GM23338 (cell line): Measurements from ENCODE around the gene GSC2. TPM values are rescaled to one million over a fixed set of nuclear protein-coding genes. Genes with fewer than 3 reads are reported as not detected.

ENCODE experiments used
- ATAC-seq: fragments of 200-7000 bp; cut with Tn5 transposase; 3 replicates; pipeline ENCODE4 v1.9.1; 2020
- DNase-seq: peaks from one replicate; pipeline ENCODE4 v3.0.0-alpha.2; 2015; ENCODE audit warnings: low spot score
- H2AFZ ChIP-seq: fragments of 200-600 bp; sonication (generic); 2 replicates; pipeline ENCODE4 v1.8.0; 2016; ENCODE audit warnings: antibody characterized with exemption, mild to moderate bottlenecking, moderate library complexity
- H3F3A ChIP-seq: fragments of 200-600 bp; sonication (generic); replicated peaks from 2 replicates; pipeline ENCODE4 v1.8.0; 2017; ENCODE audit warnings: antibody characterized with exemption, mixed run types, low read depth
- H3K27ac ChIP-seq: fragments of 200-600 bp; sonication (generic); 2 replicates; pipeline ENCODE4 v1.6.1; 2016; ENCODE audit warnings: low read depth
- H3K27me3 ChIP-seq: fragments of 200-600 bp; sonication (generic); 2 replicates; pipeline ENCODE4 v1.8.0; 2016; ENCODE audit warnings: mild to moderate bottlenecking, mixed run types, moderate library complexity; ENCODE audit not compliant: insufficient read depth
- H3K36me3 ChIP-seq: fragments of 200-600 bp; sonication (generic); 2 replicates; pipeline ENCODE4 v1.8.0; 2016; ENCODE audit warnings: mild to moderate bottlenecking; ENCODE audit not compliant: insufficient read depth
- H3K4me1 ChIP-seq: fragments of 200-600 bp; sonication (generic); 2 replicates; pipeline ENCODE4 v1.8.0; 2016; ENCODE audit warnings: mild to moderate bottlenecking, moderate library complexity; ENCODE audit not compliant: insufficient read depth
- H3K4me2 ChIP-seq: fragments of 200-600 bp; sonication (generic); 2 replicates; pipeline ENCODE4 v1.7.1; 2017; ENCODE audit warnings: mixed run types
- H3K4me3 ChIP-seq: fragments of 200-600 bp; sonication (generic); 2 replicates; pipeline ENCODE4 v1.6.1; 2016; ENCODE audit warnings: mixed run types
- H3K79me2 ChIP-seq: fragments of 200-600 bp; sonication (generic); replicated peaks from 2 replicates; pipeline ENCODE4 v1.8.0; 2017; ENCODE audit warnings: mild to moderate bottlenecking; ENCODE audit not compliant: insufficient read depth
- H3K9me2 ChIP-seq: fragments of 200-600 bp; sonication (generic); 2 replicates; pipeline ENCODE4 v1.8.0; 2017; ENCODE audit not compliant: insufficient read depth
- H4K20me1 ChIP-seq: fragments of 200-600 bp; sonication (generic); replicated peaks from 2 replicates; pipeline ENCODE4 v1.8.0; 2017; ENCODE audit warnings: mild to moderate bottlenecking; ENCODE audit not compliant: insufficient read depth
- H3K27ac Mint-ChIP-seq: 2 replicates; pipeline ENCODE4 v1.8.0; 2020; ENCODE audit warnings: inconsistent platforms, mild to moderate bottlenecking, moderate library complexity, mixed read lengths
- H3K27me3 Mint-ChIP-seq: 3 replicates; pipeline ENCODE4 v1.8.0; 2022; ENCODE audit warnings: low read depth, mild to moderate bottlenecking, moderate library complexity, mixed read lengths, inconsistent platforms; ENCODE audit not compliant: insufficient read depth, poor library complexity
- H3K36me3 Mint-ChIP-seq: 3 replicates; pipeline ENCODE4 v1.8.0; 2021; ENCODE audit warnings: low read depth, mild to moderate bottlenecking, inconsistent platforms, moderate library complexity, mixed read lengths
- H3K4me1 Mint-ChIP-seq: 3 replicates; pipeline ENCODE4 v1.8.0; 2020; ENCODE audit warnings: mild to moderate bottlenecking, inconsistent platforms, mixed read lengths
- H3K4me3 Mint-ChIP-seq: 3 replicates; pipeline ENCODE4 v1.8.0; 2021; ENCODE audit warnings: moderate library complexity, mild to moderate bottlenecking, inconsistent platforms, mixed read lengths
- H3K9me3 Mint-ChIP-seq: 3 replicates; pipeline ENCODE4 v1.8.0; 2020; ENCODE audit warnings: moderate library complexity, mild to moderate bottlenecking, inconsistent platforms, mixed read lengths
- CREB1 ChIP-seq: fragments of 250-450 bp; sonication (Bioruptor Pico); IDR thresholded peaks from 2 replicates; pipeline ENCODE4 v1.5.0; 2020; ENCODE audit warnings: low read depth, mild to moderate bottlenecking, moderate library complexity
- CTCF ChIP-seq, 2 experiments: fragments of 200-600 bp in 1 of 2; sonication (generic) in 1 of 2; conservative IDR thresholded peaks; 2 replicates each; pipeline versions ENCODE4 v1.5.1 to v1.6.1; 2016 to 2017; ENCODE audit warnings: antibody characterized with exemption in 2 of 2, low read depth in 2 of 2, mild to moderate bottlenecking in 2 of 2, moderate library complexity in 1 of 2
- ETS1 ChIP-seq: IDR thresholded peaks from 2 replicates; pipeline ENCODE4 v1.6.1; 2016; ENCODE audit warnings: antibody characterized with exemption
- EZH2 ChIP-seq: fragments of 200-600 bp; sonication (generic); IDR thresholded peaks from one replicate; pipeline ENCODE4 v1.8.0; 2017; ENCODE audit warnings: antibody characterized with exemption, mild to moderate bottlenecking, low read depth; ENCODE audit not compliant: unreplicated experiment
- EZH2phosphoT487 ChIP-seq: fragments of 200-600 bp; sonication (generic); IDR thresholded peaks from one replicate; pipeline ENCODE4 v1.8.1; 2018; ENCODE audit warnings: antibody characterized with exemption; ENCODE audit not compliant: unreplicated experiment
- JUNB ChIP-seq: IDR thresholded peaks from one replicate; pipeline ENCODE4 v1.6.1; 2016; ENCODE audit warnings: antibody characterized with exemption; ENCODE audit not compliant: unreplicated experiment
- NANOG ChIP-seq: IDR thresholded peaks from 2 replicates; pipeline ENCODE4 v1.6.1; 2016; ENCODE audit warnings: antibody characterized with exemption, borderline replicate concordance
- POLR2AphosphoS5 ChIP-seq: IDR thresholded peaks from 2 replicates; pipeline ENCODE4 v1.6.1; 2016; ENCODE audit warnings: antibody characterized with exemption, low read depth
- STAT1 ChIP-seq: IDR thresholded peaks from one replicate; pipeline ENCODE4 v1.6.1; 2016; ENCODE audit warnings: antibody characterized with exemption; ENCODE audit not compliant: unreplicated experiment
- ZNF114 ChIP-seq: fragments of 250-450 bp; sonication (Bioruptor Pico); IDR thresholded peaks from 2 replicates; pipeline ENCODE4 v1.5.0; 2020; ENCODE audit warnings: mild to moderate bottlenecking, moderate library complexity
- ZNF331 ChIP-seq: fragments of 250-450 bp; sonication (Bioruptor Pico); IDR thresholded peaks from 2 replicates; pipeline ENCODE4 v1.5.0; 2020; ENCODE audit warnings: low read depth, mild to moderate bottlenecking, moderate library complexity
- ZNF462 ChIP-seq: fragments of 250-450 bp; sonication (Bioruptor Pico); IDR thresholded peaks from 2 replicates; pipeline ENCODE4 v1.5.0; 2020; ENCODE audit warnings: mild to moderate bottlenecking, moderate library complexity
- polyA plus RNA-seq: library from polyadenylated mRNA; unstranded; fragments of >200 nt; fragmentation: Nextera tagmentation; extraction: Ambion mirVana; gene quantifications from 2 replicates; pipeline ENCODE4 v1.2.1, GENCODE V29; 2016
- total RNA-seq: library from RNA; depleted of rRNA; stranded (reverse); fragments of >200 nt; shearing (Covaris generic); gene quantifications from 2 replicates; pipeline ENCODE4 v1.2.3, GENCODE V29; 2014

The GSC2 gene
- total and polyA plus RNA-seq, 2 experiments from 2014 or later, result not detected

- TF ChIP-seq ZNF462 (CRISPR knock-in tag) (no peak), EZH2 (no peak), ZNF331 (no peak), ZNF114 (CRISPR knock-in tag) (no peak)
These were observed 26.1 kb upstream of the GSC2 start (continued) for GRCh38 chr22:19176175-19176643.

DNA sequence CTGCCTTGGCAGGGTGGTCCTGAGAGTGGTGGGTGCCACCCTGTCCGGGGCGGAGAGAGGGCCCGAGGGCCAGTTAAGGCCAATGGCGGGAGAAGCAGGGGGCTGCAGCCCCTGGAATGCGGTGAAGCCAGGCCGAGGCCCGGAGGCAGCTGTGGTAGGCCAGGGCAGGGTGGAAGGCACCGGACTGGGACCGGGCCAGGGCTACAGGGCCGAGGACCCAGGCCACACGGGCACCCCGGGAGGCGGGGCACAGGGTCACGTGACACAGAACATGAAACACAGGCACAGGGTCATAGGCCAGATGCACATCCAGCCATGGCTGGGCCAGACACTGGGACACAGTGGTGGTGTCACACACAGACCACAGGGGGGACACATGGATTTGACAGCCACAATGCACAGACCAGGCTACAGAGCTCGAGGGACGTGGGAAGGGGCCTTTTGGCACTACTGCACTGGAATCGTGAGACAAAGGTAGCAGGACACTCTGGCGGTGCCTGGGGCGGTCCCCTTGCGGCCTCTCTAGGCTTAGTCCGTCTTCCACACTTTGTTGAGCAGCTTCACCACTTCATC, 25.6 kb upstream of the GSC2 start:
- H3K4me3 ChIP-seq, result no peak overlapping the region
- no peak overlapping the region for H2AFZ ChIP-seq
- no peak for DNase-seq
- H3K4me2 ChIP-seq, result peak overlapping the region; percentile 96; the same call in 1 of the 2 replicates
- no peaks in the 10 kb centered on the region for H3K36me3 ChIP-seq
- no peaks in the 10 kb centered on the region; the same call in 2 of the 3 replicates for H3K9me3 Mint-ChIP-seq
- peaks cover 40% of the 10 kb centered on the region for H3K4me1 ChIP-seq
- H3K4me1 Mint-ChIP-seq, result peaks cover 42% of the 10 kb centered on the region
- H3K36me3 Mint-ChIP-seq, result peaks cover 16% of the 10 kb centered on the region; the same call in 2 of the 3 replicates
- H3K27ac ChIP-seq, result peak overlapping the region; percentile 88; the same call in 1 of the 2 replicates
- ATAC-seq, result no peak
- H3F3A ChIP-seq, result peaks cover 35% of the 10 kb centered on the region
- H3K9me2 ChIP-seq, result no peaks in the 10 kb centered on the region
- peaks cover 6% of the 10 kb centered on the region for H3K27me3 ChIP-seq
- peak overlapping the region; percentile 41; the same call in 2 of the 3 replicates for H3K4me3 Mint-ChIP-seq
- peak overlapping the region; percentile 19 for H3K27ac Mint-ChIP-seq
- peaks cover 7% of the 10 kb centered on the region for H4K20me1 ChIP-seq
- peaks cover 43% of the 10 kb centered on the region for H3K27me3 Mint-ChIP-seq
- H3K79me2 ChIP-seq, result peaks cover 32% of the 10 kb centered on the region
- TF ChIP-seq STAT1, result no peak
- no peak for TF ChIP-seq CREB1 (CRISPR knock-in tag)
- TF ChIP-seq ETS1, result no peak
- TF ChIP-seq EZH2phosphoT487, result no peak
- no peak for TF ChIP-seq CTCF (conservative IDR thresholded peaks at IDR 0.05; ENCODE audit: low read depth in 2 of 2)
- TF ChIP-seq ZNF114 (CRISPR knock-in tag), result no peak
- TF ChIP-seq JUNB, result no peak
- TF ChIP-seq POLR2AphosphoS5, result no peak
- no peak for TF ChIP-seq NANOG
- TF ChIP-seq EZH2, result no peak
- TF ChIP-seq ZNF331, result no peak
